Activated B cell treated with CpG ODN at 0.5 μM for 24 hours (primary cell): Measurements from ENCODE around the gene PPP1R3G. TPM values are rescaled to one million over a fixed set of nuclear protein-coding genes. Genes with fewer than 3 reads are reported as not detected.
"Not testable (repeated sequence)": the region's sequence is repeated elsewhere in the genome, so short reads cannot be mapped to it uniquely, and the experiment has no call there.

Experiments
- ATAC-seq: fragments of 200-7000 bp; cut with Tn5 transposase; one replicate; pipeline ENCODE4 v1.10.0; 2021; ENCODE audit warnings: low read depth, mild to moderate bottlenecking, moderate library complexity
- CTCF ChIA-PET: fragments of 350-600 bp; sonication (Branson Sonifier 250); formaldehyde crosslinking; loops from one replicate; lab custom pipeline; 2021; ENCODE audit warnings: antibody characterized with exemption; lab: Charles Lee
- POLR2A ChIA-PET: fragments of 350-600 bp; sonication (Branson Sonifier 250); formaldehyde crosslinking; loops from one replicate; lab custom pipeline; 2021; ENCODE audit warnings: antibody characterized with exemption; lab: Charles Lee
- DNase-seq: peaks from one replicate; pipeline ENCODE4 v3.0.0; 2022
- H3K27ac Mint-ChIP-seq: one replicate; pipeline ENCODE4 v1.8.0; 2020; ENCODE audit warnings: mixed read lengths
- H3K27me3 Mint-ChIP-seq: one replicate; pipeline ENCODE4 v1.8.0; 2021; ENCODE audit warnings: mixed read lengths
- H3K36me3 Mint-ChIP-seq: one replicate; pipeline ENCODE4 v1.8.0; 2021; ENCODE audit warnings: low read depth, mixed read lengths
- H3K4me1 Mint-ChIP-seq: one replicate; pipeline ENCODE4 v1.8.0; 2021; ENCODE audit warnings: mixed read lengths
- H3K4me3 Mint-ChIP-seq: one replicate; pipeline ENCODE4 v1.8.0; 2020; ENCODE audit warnings: mild to moderate bottlenecking, mixed read lengths
- H3K9me3 Mint-ChIP-seq: one replicate; pipeline ENCODE4 v1.8.0; 2020; ENCODE audit warnings: mixed read lengths
- CTCF ChIP-seq: fragments of 200-600 bp; IDR thresholded peaks from one replicate; pipeline ENCODE4 v1.8.0; 2022; ENCODE audit warnings: antibody characterized with exemption, mild to moderate bottlenecking
- intact Hi-C: fragments of 100-400 bp; cut with micrococcal nuclease; formaldehyde crosslinking; loops from one replicate; pipeline ENCODE4 v1.15.1; 2024
- total RNA-seq: library from RNA; stranded (reverse); gene quantifications from 2 replicates; pipeline ENCODE4 v1.2.3, GENCODE V29; 2022

Gene PPP1R3G
- total RNA-seq, 1 donor from 2014 or later, result 0.11 TPM

GRCh38 chr6:5115168-5115567 lies 30.0 kb downstream of the PPP1R3G start:
- no peaks in the 10 kb centered on the region for H3K27me3 Mint-ChIP-seq
- ATAC-seq, result no peak
- H3K27ac Mint-ChIP-seq, result no peak overlapping the region
- POLR2A ChIA-PET, result no interaction called here
- no peaks in the 10 kb centered on the region for H3K9me3 Mint-ChIP-seq
- TF ChIP-seq CTCF, result no peak
- no peak overlapping the region for H3K4me3 Mint-ChIP-seq
- CTCF ChIA-PET, result no interaction called here
- intact Hi-C loops, result no loop called here
- DNase-seq, result no peak
- peaks cover 15% of the 10 kb centered on the region for H3K36me3 Mint-ChIP-seq
- no peaks in the 10 kb centered on the region for H3K4me1 Mint-ChIP-seq

GRCh38 chr6:5116243-5116991 lies 31.3 kb downstream of the PPP1R3G start:
- Mint-ChIP-seq H3K36me3 (peaks cover 9% of the 10 kb centered on the region), H3K4me1 (no peaks in the 10 kb centered on the region), H3K9me3 (no peaks in the 10 kb centered on the region), H3K27me3 (no peaks in the 10 kb centered on the region), H3K4me3 (no peak overlapping the region), H3K27ac (no peak overlapping the region)
- DNase-seq (no peak), ATAC-seq (no peak)
- CTCF ChIA-PET, result no interaction called here
- POLR2A ChIA-PET, result no interaction called here
- intact Hi-C loops, result no loop called here
- TF ChIP-seq CTCF, result no peak

- intact Hi-C loops, result no loop called here
- no peaks in the 10 kb centered on the region for H3K27me3 Mint-ChIP-seq
- no peaks in the 10 kb centered on the region for H3K4me1 Mint-ChIP-seq
- POLR2A ChIA-PET, result no interaction called here
- ATAC-seq, result no peak
- H3K27ac Mint-ChIP-seq, result no peak overlapping the region
- H3K36me3 Mint-ChIP-seq, result no peaks in the 10 kb centered on the region
- DNase-seq, result no peak
- CTCF ChIA-PET, result no interaction called here
- no peaks in the 10 kb centered on the region for H3K9me3 Mint-ChIP-seq
- H3K4me3 Mint-ChIP-seq, result no peak overlapping the region
- no peak for TF ChIP-seq CTCF
These were observed 34.2 kb downstream of the PPP1R3G start for GRCh38 chr6:5119090-5119951.

GRCh38 chr6:5120011-5120410 lies 34.9 kb downstream of the PPP1R3G start:
- Mint-ChIP-seq H3K4me3 (no peak overlapping the region), H3K9me3 (no peaks in the 10 kb centered on the region), H3K27ac (no peak overlapping the region), H3K27me3 (no peaks in the 10 kb centered on the region), H3K36me3 (no peaks in the 10 kb centered on the region), H3K4me1 (no peaks in the 10 kb centered on the region)
- POLR2A ChIA-PET, result no interaction called here
- ATAC-seq, result no peak
- CTCF ChIA-PET, result no interaction called here
- no peak for TF ChIP-seq CTCF
- no peak for DNase-seq
- intact Hi-C loops, result no loop called here

GRCh38 chr6:5120543-5120942 lies 35.4 kb downstream of the PPP1R3G start:
- POLR2A ChIA-PET, CTCF ChIA-PET, H3K4me3 Mint-ChIP-seq, DNase-seq, H3K27me3 Mint-ChIP-seq, H3K4me1 Mint-ChIP-seq, H3K27ac Mint-ChIP-seq, H3K36me3 Mint-ChIP-seq, ATAC-seq, intact Hi-C loops, H3K9me3 Mint-ChIP-seq: not testable (repeated sequence)
